Measurements from ENCODE around the gene CAPN5.

GRCh38 chr11:77047007-77047927 lies 19.5 kb upstream of the CAPN5 start:
- peak; percentile 69 for TF ChIP-seq CTCF (IDR thresholded peaks at IDR 0.05)
- TF ChIP-seq EZH2phosphoT487 (IDR thresholded peaks at IDR 0.05), result no peak
- no peak for TF ChIP-seq EZH2 (IDR thresholded peaks at IDR 0.05)

Data from neural progenitor cell (in vitro differentiated cells).